H9 (cell line): ENCODE data around the gene IP6K2. TPM values are rescaled to one million over a fixed set of nuclear protein-coding genes. Genes with fewer than 3 reads are reported as not detected.

ENCODE experiments used
- DNase-seq: peaks from one replicate; pipeline ENCODE4 v3.0.0-alpha.2; 2017
- H2AFZ ChIP-seq: one replicate; pipeline ENCODE4 v1.6.1; 2013; ENCODE audit warnings: mild to moderate bottlenecking, low read length, control low read depth, moderate library complexity
- H2AK5ac ChIP-seq: 2 replicates; pipeline ENCODE4 v1.6.1; 2013; ENCODE audit warnings: low read length, control low read depth, mixed read lengths; ENCODE audit not compliant: insufficient read length
- H2BK120ac ChIP-seq: one replicate; pipeline ENCODE4 v1.6.1; 2013; ENCODE audit warnings: low read depth, mild to moderate bottlenecking, low read length, control low read depth, inconsistent platforms; ENCODE audit not compliant: poor library complexity, severe bottlenecking
- H2BK12ac ChIP-seq: 2 replicates; pipeline ENCODE4 v1.6.1; 2013; ENCODE audit warnings: low read length, control low read depth, mixed read lengths, low read depth; ENCODE audit not compliant: insufficient read length
- H2BK15ac ChIP-seq: 2 replicates; pipeline ENCODE4 v1.6.1; 2013; ENCODE audit warnings: low read depth, low read length, control low read depth
- H2BK20ac ChIP-seq: one replicate; pipeline ENCODE4 v1.6.1; 2013; ENCODE audit warnings: low read depth, mild to moderate bottlenecking, low read length, control low read depth, inconsistent platforms; ENCODE audit not compliant: poor library complexity, severe bottlenecking
- H2BK5ac ChIP-seq: 2 replicates; pipeline ENCODE4 v1.6.1; 2013; ENCODE audit warnings: low read length, control low read depth, mixed read lengths; ENCODE audit not compliant: insufficient read length
- H3K14ac ChIP-seq: 2 replicates; pipeline ENCODE4 v1.6.1; 2013; ENCODE audit warnings: low read length, control low read depth; ENCODE audit not compliant: insufficient read depth
- H3K18ac ChIP-seq: 2 replicates; pipeline ENCODE4 v1.6.1; 2013; ENCODE audit warnings: low read depth, mild to moderate bottlenecking, mixed read lengths, low read length, control low read depth; ENCODE audit not compliant: insufficient read length
- H3K23ac ChIP-seq: 2 replicates; pipeline ENCODE4 v1.6.1; 2013; ENCODE audit warnings: low read length, control low read depth, mixed read lengths, low read depth; ENCODE audit not compliant: insufficient read length
- H3K23me2 ChIP-seq: 2 replicates; pipeline ENCODE4 v1.6.1; 2013; ENCODE audit warnings: low read depth, mild to moderate bottlenecking, mixed read lengths, low read length, control low read depth; ENCODE audit not compliant: insufficient read length, poor library complexity, severe bottlenecking
- H3K27ac ChIP-seq: 2 replicates; pipeline ENCODE4 v1.5.1; 2013; ENCODE audit warnings: low read length, control low read depth, mixed read lengths, low read depth; ENCODE audit not compliant: insufficient read length
- H3K27me3 ChIP-seq: 2 replicates; pipeline ENCODE4 v1.6.1; 2013; ENCODE audit warnings: low read length, control low read depth, inconsistent platforms; ENCODE audit not compliant: insufficient read depth
- H3K4ac ChIP-seq: 2 replicates; pipeline ENCODE4 v1.6.1; 2013; ENCODE audit warnings: low read depth, mild to moderate bottlenecking, control low read depth, inconsistent platforms, low read length, moderate library complexity
- H3K4me1 ChIP-seq: 2 replicates; pipeline ENCODE4 v1.6.1; 2013; ENCODE audit warnings: low read length, control low read depth, inconsistent platforms; ENCODE audit not compliant: insufficient read depth
- H3K4me2 ChIP-seq: 2 replicates; pipeline ENCODE4 v1.6.1; 2013; ENCODE audit warnings: low read length, control low read depth, mixed read lengths; ENCODE audit not compliant: insufficient read length, insufficient read depth
- H3K56ac ChIP-seq: 2 replicates; pipeline ENCODE4 v1.6.1; 2013; ENCODE audit warnings: low read depth, mild to moderate bottlenecking, mixed read lengths, low read length, control low read depth; ENCODE audit not compliant: insufficient read length
- H3K79me1 ChIP-seq: 2 replicates; pipeline ENCODE4 v1.6.1; 2013; ENCODE audit warnings: low read depth, mild to moderate bottlenecking, moderate library complexity, low read length, control low read depth, inconsistent platforms; ENCODE audit not compliant: insufficient read depth, poor library complexity, severe bottlenecking
- H3K79me2 ChIP-seq: 2 replicates; pipeline ENCODE4 v1.6.1; 2013; ENCODE audit warnings: low read length, control low read depth, inconsistent platforms; ENCODE audit not compliant: insufficient read depth
- H3K9ac ChIP-seq: 2 replicates; pipeline ENCODE4 v1.6.1; 2013; ENCODE audit warnings: low read length, control low read depth, mixed read lengths; ENCODE audit not compliant: insufficient read length; ENCODE audit errors: extremely low read depth
- H3K9me3 ChIP-seq: one replicate; pipeline ENCODE4 v1.6.1; 2013; ENCODE audit warnings: low read depth, low read length, inconsistent platforms; ENCODE audit not compliant: control insufficient read depth
- H3T11ph ChIP-seq: one replicate; pipeline ENCODE4 v1.6.1; 2013; ENCODE audit warnings: mild to moderate bottlenecking, low read length, control low read depth, inconsistent platforms
- H4K20me1 ChIP-seq: one replicate; pipeline ENCODE4 v1.6.1; 2013; ENCODE audit not compliant: control insufficient read depth, insufficient read length, insufficient read depth
- H4K5ac ChIP-seq: 2 replicates; pipeline ENCODE4 v1.6.1; 2013; ENCODE audit warnings: low read depth, mild to moderate bottlenecking, mixed read lengths, low read length, control low read depth; ENCODE audit not compliant: insufficient read length
- H4K8ac ChIP-seq: replicated peaks from 2 replicates; pipeline ENCODE4 v1.6.1; 2013; ENCODE audit warnings: low read length, control low read depth, mixed read lengths, low read depth; ENCODE audit not compliant: insufficient read length
- H4K91ac ChIP-seq: 2 replicates; pipeline ENCODE4 v1.6.1; 2013; ENCODE audit warnings: low read depth, mild to moderate bottlenecking, moderate library complexity, mixed read lengths, low read length, control low read depth; ENCODE audit not compliant: insufficient read length
- H3K27ac Mint-ChIP-seq, 3 experiments: 2 replicates in 2 of 3; 3 replicates in 1 of 3; pipeline ENCODE4 v1.8.0; 2020 to 2021; ENCODE audit warnings: mixed read lengths in 3 of 3, mild to moderate bottlenecking in 1 of 3, moderate library complexity in 1 of 3
- H3K27me3 Mint-ChIP-seq: 2 replicates; pipeline ENCODE4 v1.8.0; 2021; ENCODE audit warnings: low read depth, mild to moderate bottlenecking, moderate library complexity, mixed read lengths
- H3K36me3 Mint-ChIP-seq, 3 experiments: 2 replicates in 2 of 3; 3 replicates in 1 of 3; pipeline ENCODE4 v1.8.0; 2020 to 2021; ENCODE audit warnings: low read depth in 3 of 3, mixed read lengths in 3 of 3; ENCODE audit not compliant: insufficient read depth in 1 of 3
- H3K4me1 Mint-ChIP-seq, 2 experiments: 2 replicates each; pipeline ENCODE4 v1.8.0; 2020; ENCODE audit warnings: mixed read lengths in 2 of 2
- H3K4me3 Mint-ChIP-seq, 2 experiments: 2 replicates in 1 of 2; 3 replicates in 1 of 2; pipeline ENCODE4 v1.8.0; 2020 to 2021; ENCODE audit warnings: mild to moderate bottlenecking in 2 of 2, mixed read lengths in 2 of 2, moderate library complexity in 1 of 2
- H3K9me3 Mint-ChIP-seq, 2 experiments: 2 replicates in 1 of 2; 3 replicates in 1 of 2; pipeline ENCODE4 v1.8.0; 2020; ENCODE audit warnings: mild to moderate bottlenecking in 2 of 2, mixed read lengths in 2 of 2, moderate library complexity in 1 of 2
- CTCF ChIP-seq: fragments of 200-600 bp; sonication (generic); conservative IDR thresholded peaks from 3 replicates; pipeline ENCODE4 v1.8.0; 2021; ENCODE audit warnings: antibody characterized with exemption, mild to moderate bottlenecking
- WGBS: extraction: QIAGEN DNeasy Blood & Tissue Kit; methylation state at CpG from one replicate; pipeline ENCODE4 v1.1.7; 2013; ENCODE audit warnings: missing lambda C conversion rate, low lambda C conversion rate, mixed read lengths; ENCODE audit not compliant: insufficient read length; ENCODE audit errors: extremely low coverage; 5-methylcytosine and 5-hydroxymethylcytosine counted together
- total RNA-seq: library from RNA; stranded (reverse); gene quantifications from 2 replicates; pipeline ENCODE4 v1.2.1, GENCODE V29; 2021

Gene IP6K2
- total RNA-seq, 1 experiment from 2014 or later: 94.7 TPM

DNA sequence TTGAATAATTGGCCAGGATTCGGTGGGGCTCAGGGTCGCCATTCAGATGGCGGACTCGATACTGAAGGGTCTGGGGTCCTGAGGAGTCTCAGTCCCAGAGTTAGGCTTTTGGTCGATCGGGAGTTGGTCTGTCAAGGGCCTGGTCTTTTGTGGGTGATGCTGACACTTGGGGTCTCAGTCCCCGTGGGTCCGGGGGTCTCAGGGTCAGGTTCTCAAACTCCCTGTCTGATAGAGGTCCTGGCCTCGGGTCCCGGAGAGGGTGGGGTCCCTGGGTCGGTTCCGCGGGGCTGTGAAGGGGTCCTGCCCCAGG lies 31.8 kb downstream of the IP6K2 start:
- Histone ChIP-seq H3K79me1 (peaks cover 3% of the 10 kb centered on the region), H2AFZ (no peak overlapping the region), H3K14ac (no peak overlapping the region), H2BK5ac (no peak overlapping the region), H4K8ac (no peak overlapping the region), H2BK120ac (no peak overlapping the region), H3K9me3 (no peaks in the 10 kb centered on the region), H3T11ph (no peak overlapping the region), H3K4me1 (peaks cover 4% of the 10 kb centered on the region; the same call in 1 of the 2 replicates), H3K56ac (no peak overlapping the region), H4K20me1 (no peaks in the 10 kb centered on the region), H4K5ac (no peak overlapping the region), H3K4me2 (peak overlapping the region; percentile 58), H3K79me2 (peaks cover 5% of the 10 kb centered on the region; the same call in 1 of the 2 replicates), H3K23ac (no peak overlapping the region), H4K91ac (no peak overlapping the region), H3K27ac (no peak overlapping the region), H3K18ac (no peak overlapping the region), H3K9ac (peak overlapping the region; percentile 31), H3K27me3 (no peaks in the 10 kb centered on the region), H3K23me2 (peaks cover 8% of the 10 kb centered on the region), H2AK5ac (no peak overlapping the region), H2BK20ac (no peak overlapping the region), H3K4ac (no peak overlapping the region), H2BK15ac (no peak overlapping the region), H2BK12ac (no peak overlapping the region)
- WGBS: no CpG with 5 or more reads among the region's 13 CpGs
- no peaks in the 10 kb centered on the region; the same call in 1 of the 2 replicates for H3K27me3 Mint-ChIP-seq
- H3K9me3 Mint-ChIP-seq: no peaks in the 10 kb centered on the region
- TF ChIP-seq CTCF: no peak
- peaks cover 17 to 21% of the 10 kb centered on the region in 2 experiments for H3K4me1 Mint-ChIP-seq
- DNase-seq: no peak
- peak overlapping the region; percentile 81 to 93 for H3K4me3 Mint-ChIP-seq
- H3K36me3 Mint-ChIP-seq: peaks cover 30 to 64% (median 53%) of the 10 kb centered on the region in 3 experiments; a peak in 6 of 7 replicates
- peak overlapping the region in 1 of 3 experiments; percentile 91; a peak in 2 of 7 replicates for H3K27ac Mint-ChIP-seq
